HEK293 (cell line): ENCODE measurements around the gene PRDM10.

Source experiments
- CTCF ChIA-PET: fragments of 350-600 bp; formaldehyde crosslinking; extraction: SDS; loops from one replicate; lab custom pipeline; 2021; ENCODE audit warnings: antibody characterized with exemption; lab: Yijun Ruan, JAX
- POLR2A ChIA-PET: fragments of 300-600 bp; formaldehyde crosslinking; extraction: SDS; loops from one replicate; lab custom pipeline; 2020; ENCODE audit warnings: antibody characterized with exemption, inconsistent platforms; lab: Yijun Ruan, JAX
- H3K27ac ChIP-seq: fragments of 200-500 bp; sonication (Bioruptor generic); 2 replicates; pipeline ENCODE4 v1.5.1; 2014; ENCODE audit warnings: low read depth, low read length, control low read depth, inconsistent platforms; ENCODE audit errors: extremely low read depth
- H3K36me3 ChIP-seq, 2 experiments: fragments of 200-500 bp in 1 of 2; sonication (Bioruptor generic) in 1 of 2; 1 replicate in 1 of 2; 2 replicates in 1 of 2; pipeline ENCODE4 v1.5.1; 2014 to 2017; ENCODE audit warnings: inconsistent platforms in 2 of 2, low read length in 2 of 2; ENCODE audit not compliant: control insufficient read depth in 2 of 2, insufficient read depth in 1 of 2
- H3K4me1 ChIP-seq: fragments of 200-500 bp; sonication (Bioruptor generic); 2 replicates; pipeline ENCODE4 v1.5.1; 2014; ENCODE audit warnings: mild to moderate bottlenecking, low read length, inconsistent platforms; ENCODE audit not compliant: control insufficient read depth, insufficient read depth
- H3K4me3 ChIP-seq: 2 replicates; pipeline ENCODE4 v1.5.1; 2011; ENCODE audit warnings: low read depth, mild to moderate bottlenecking, control low read depth, low read length, moderate library complexity
- H3K9me3 ChIP-seq: fragments of 200-500 bp; sonication (Bioruptor generic); 2 replicates; pipeline ENCODE4 v1.5.1; 2014; ENCODE audit warnings: low read depth, low read length, inconsistent platforms; ENCODE audit not compliant: control insufficient read depth, insufficient read depth
- KLF10 ChIP-seq: fragments of 450-650 bp; IDR thresholded peaks from 2 replicates; pipeline ENCODE4 v1.5.1; 2018; ENCODE audit warnings: missing biosample characterization, mild to moderate bottlenecking, missing genetic modification characterization
- PRDM2 ChIP-seq: fragments of 450-650 bp; formaldehyde crosslinking; IDR thresholded peaks from 2 replicates; pipeline ENCODE4 v1.5.1; 2016; ENCODE audit warnings: missing biosample characterization, missing genetic modification characterization, borderline replicate concordance
- ZNF169 ChIP-seq: fragments of 450-650 bp; formaldehyde crosslinking; IDR thresholded peaks from 2 replicates; pipeline ENCODE4 v1.5.1; 2016; ENCODE audit warnings: missing biosample characterization, missing genetic modification characterization
- ZNF202 ChIP-seq: fragments of 450-650 bp; formaldehyde crosslinking; IDR thresholded peaks from 2 replicates; pipeline ENCODE4 v1.5.1; 2016; ENCODE audit warnings: missing biosample characterization, missing genetic modification characterization, borderline replicate concordance
- ZNF24 ChIP-seq: fragments of 450-650 bp; formaldehyde crosslinking; IDR thresholded peaks from 2 replicates; pipeline ENCODE4 v1.5.1; 2016; ENCODE audit warnings: missing biosample characterization, missing genetic modification characterization
- ZNF529 ChIP-seq: fragments of 450-650 bp; formaldehyde crosslinking; IDR thresholded peaks from 2 replicates; pipeline ENCODE4 v1.5.1; 2017; ENCODE audit warnings: missing genetic modification characterization, missing biosample characterization; ENCODE audit not compliant: insufficient replicate concordance
- ZNF785 ChIP-seq: fragments of 450-650 bp; formaldehyde crosslinking; IDR thresholded peaks from 2 replicates; pipeline ENCODE4 v1.5.1; 2016; ENCODE audit warnings: missing biosample characterization, missing genetic modification characterization
- TF ChIP-seq, protein P1 (sequence below): fragments of 450-650 bp; formaldehyde crosslinking; optimal IDR thresholded peaks from 2 replicates; pipeline ENCODE3; 2016; ENCODE audit warnings: missing biosample characterization, mild to moderate bottlenecking, missing genetic modification characterization
- TF ChIP-seq, protein P2 (sequence below): fragments of 450-650 bp; formaldehyde crosslinking; IDR thresholded peaks from 2 replicates; pipeline ENCODE4 v1.5.1; 2016; ENCODE audit warnings: missing biosample characterization, missing genetic modification characterization

The PRDM10 gene

GRCh38 chr11:129905402-129905801 is 97.2 kb downstream of the PRDM10 start:
- Histone ChIP-seq H3K4me3 (no peak overlapping the region), H3K27ac (no peak overlapping the region), H3K4me1 (no peaks in the 10 kb centered on the region), H3K36me3 (peaks cover 0 to 45% of the 10 kb centered on the region in 2 experiments; a peak in 2 of 3 replicates), H3K9me3 (no peaks in the 10 kb centered on the region)
- TF ChIP-seq ZNF785 (tag by site-specific recombination) (no peak), PRDM2 (tag by site-specific recombination) (no peak), ZNF529 (tag by site-specific recombination) (no peak), ZNF169 (tag by site-specific recombination) (no peak), ZNF24 (tag by site-specific recombination) (no peak), ZNF202 (tag by site-specific recombination) (no peak)
- TF ChIP-seq, protein P1, sequence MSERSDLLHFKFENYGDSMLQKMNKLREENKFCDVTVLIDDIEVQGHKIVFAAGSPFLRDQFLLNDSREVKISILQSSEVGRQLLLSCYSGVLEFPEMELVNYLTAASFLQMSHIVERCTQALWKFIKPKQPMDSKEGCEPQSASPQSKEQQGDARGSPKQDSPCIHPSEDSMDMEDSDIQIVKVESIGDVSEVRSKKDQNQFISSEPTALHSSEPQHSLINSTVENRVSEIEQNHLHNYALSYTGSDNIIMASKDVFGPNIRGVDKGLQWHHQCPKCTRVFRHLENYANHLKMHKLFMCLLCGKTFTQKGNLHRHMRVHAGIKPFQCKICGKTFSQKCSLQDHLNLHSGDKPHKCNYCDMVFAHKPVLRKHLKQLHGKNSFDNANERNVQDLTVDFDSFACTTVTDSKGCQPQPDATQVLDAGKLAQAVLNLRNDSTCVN (tag by site-specific recombination), result no peak
- ChIA-PET POLR2A (no interaction called here), CTCF (no interaction called here)

GRCh38 chr11:129896062-129896461 is 106.6 kb downstream of the PRDM10 start:
- TF ChIP-seq, protein P2, sequence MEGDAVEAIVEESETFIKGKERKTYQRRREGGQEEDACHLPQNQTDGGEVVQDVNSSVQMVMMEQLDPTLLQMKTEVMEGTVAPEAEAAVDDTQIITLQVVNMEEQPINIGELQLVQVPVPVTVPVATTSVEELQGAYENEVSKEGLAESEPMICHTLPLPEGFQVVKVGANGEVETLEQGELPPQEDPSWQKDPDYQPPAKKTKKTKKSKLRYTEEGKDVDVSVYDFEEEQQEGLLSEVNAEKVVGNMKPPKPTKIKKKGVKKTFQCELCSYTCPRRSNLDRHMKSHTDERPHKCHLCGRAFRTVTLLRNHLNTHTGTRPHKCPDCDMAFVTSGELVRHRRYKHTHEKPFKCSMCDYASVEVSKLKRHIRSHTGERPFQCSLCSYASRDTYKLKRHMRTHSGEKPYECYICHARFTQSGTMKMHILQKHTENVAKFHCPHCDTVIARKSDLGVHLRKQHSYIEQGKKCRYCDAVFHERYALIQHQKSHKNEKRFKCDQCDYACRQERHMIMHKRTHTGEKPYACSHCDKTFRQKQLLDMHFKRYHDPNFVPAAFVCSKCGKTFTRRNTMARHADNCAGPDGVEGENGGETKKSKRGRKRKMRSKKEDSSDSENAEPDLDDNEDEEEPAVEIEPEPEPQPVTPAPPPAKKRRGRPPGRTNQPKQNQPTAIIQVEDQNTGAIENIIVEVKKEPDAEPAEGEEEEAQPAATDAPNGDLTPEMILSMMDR (tag by site-specific recombination), result no peak
- no peak for TF ChIP-seq KLF10 (tag by site-specific recombination)
- Histone ChIP-seq H3K36me3 (peaks cover 14 to 36% of the 10 kb centered on the region in 2 experiments), H3K4me3 (no peak overlapping the region; the same call in 1 of the 2 replicates), H3K27ac (peak overlapping the region; percentile 51; the same call in 1 of the 2 replicates), H3K4me1 (no peaks in the 10 kb centered on the region), H3K9me3 (no peaks in the 10 kb centered on the region)
- ChIA-PET CTCF (interaction anchor here (0.6 kb wide), 1 partner anchor 12 kb away, joined by 3 read pairs; no protein-coding TSS in a partner anchor), POLR2A (interaction anchor here (0.8 to 2.4 kb wide), 2 partner anchors 17 to 34 kb away, joined by 3 to 9 read pairs; no protein-coding TSS in a partner anchor)
